CD14-positive monocyte (primary cell): ENCODE data around the gene SMCO4. TPM values are rescaled to one million over a fixed set of nuclear protein-coding genes. Genes with fewer than 3 reads are reported as not detected.

ENCODE experiments used
- DNase-seq, 3 donors: peaks; one replicate each; pipeline ENCODE4 v3.0.0-alpha.2; 2011 to 2022
- H2AFZ ChIP-seq: 2 replicates; pipeline ENCODE4 v1.6.0; 2012; ENCODE audit warnings: mild to moderate bottlenecking, low read depth, low read length, inconsistent platforms; ENCODE audit not compliant: insufficient read depth, poor library complexity, severe bottlenecking
- H3K27ac ChIP-seq, 2 donors: 1 replicate in 1 of 2; 2 replicates in 1 of 2; pipeline ENCODE4 v1.5.1; 2012 to 2013; ENCODE audit warnings: low read length in 2 of 2, control low read depth in 1 of 2, inconsistent platforms in 1 of 2, low read depth in 1 of 2, mild to moderate bottlenecking in 1 of 2
- H3K27me3 ChIP-seq, 2 donors: one replicate each; pipeline versions ENCODE4 v1.6.0 to v1.6.1; 2011 to 2013; ENCODE audit warnings: low read length in 2 of 2; ENCODE audit not compliant: control insufficient read depth in 2 of 2, insufficient read depth in 2 of 2
- H3K36me3 ChIP-seq, 2 donors: replicated peaks in 1 of 2; 1 replicate in 1 of 2; 2 replicates in 1 of 2; pipeline versions ENCODE4 v1.5.1 to v1.6.1; 2012 to 2013; ENCODE audit warnings: low read length in 2 of 2, control low read depth in 1 of 2, inconsistent platforms in 1 of 2, mild to moderate bottlenecking in 1 of 2; ENCODE audit not compliant: insufficient read depth in 2 of 2, control insufficient read depth in 1 of 2
- H3K4me1 ChIP-seq, 2 donors: 1 replicate in 1 of 2; 2 replicates in 1 of 2; pipeline versions ENCODE4 v1.5.1 to v1.6.1; 2012 to 2013; ENCODE audit warnings: low read length in 2 of 2, control low read depth in 1 of 2, inconsistent platforms in 1 of 2, mild to moderate bottlenecking in 1 of 2, moderate library complexity in 1 of 2; ENCODE audit not compliant: insufficient read depth in 2 of 2, control insufficient read depth in 1 of 2
- H3K4me2 ChIP-seq: replicated peaks from 2 replicates; pipeline ENCODE3; 2012; ENCODE audit warnings: low read length, moderate library complexity, mild to moderate bottlenecking; ENCODE audit not compliant: poor library complexity, severe bottlenecking; ENCODE audit errors: extremely low read depth
- H3K4me3 ChIP-seq, 3 experiments: fragments of 200-600 bp in 1 of 3; sonication (generic) in 1 of 3; replicated peaks in 1 of 3; 1 replicate in 2 of 3; 2 replicates in 1 of 3; pipeline ENCODE4 v1.5.1; 2011 to 2013; ENCODE audit warnings: low read length in 3 of 3, mild to moderate bottlenecking in 3 of 3, control low read depth in 2 of 3, low read depth in 2 of 3, inconsistent platforms in 1 of 3, moderate library complexity in 1 of 3
- H3K79me2 ChIP-seq: 2 replicates; pipeline ENCODE4 v1.6.0; 2012; ENCODE audit warnings: mild to moderate bottlenecking, control low read depth, inconsistent platforms, low read length, moderate library complexity; ENCODE audit not compliant: insufficient read depth
- H3K9ac ChIP-seq: 2 replicates; pipeline ENCODE4 v1.6.0; 2017; ENCODE audit warnings: low read length, mild to moderate bottlenecking; ENCODE audit not compliant: insufficient read depth, poor library complexity, severe bottlenecking
- H3K9me3 ChIP-seq, 2 donors: replicated peaks in 1 of 2; 1 replicate in 1 of 2; 2 replicates in 1 of 2; pipeline versions ENCODE4 v1.5.1 to v1.6.1; 2012 to 2013; ENCODE audit warnings: low read length in 2 of 2, control low read depth in 1 of 2; ENCODE audit not compliant: control insufficient read depth in 1 of 2, insufficient read depth in 1 of 2
- H4K20me1 ChIP-seq: 2 replicates; pipeline ENCODE4 v1.6.0; 2012; ENCODE audit warnings: mild to moderate bottlenecking, low read length, control low read depth, moderate library complexity; ENCODE audit not compliant: insufficient read depth
- H3K27ac Mint-ChIP-seq, 7 donors: one replicate each; pipeline ENCODE4 v1.8.0; 2020; ENCODE audit warnings: mild to moderate bottlenecking in 7 of 7, mixed read lengths in 7 of 7, moderate library complexity in 6 of 7, inconsistent platforms in 2 of 7
- H3K27me3 Mint-ChIP-seq, 3 donors: one replicate each; pipeline ENCODE4 v1.8.0; 2021 to 2022; ENCODE audit warnings: low read depth in 3 of 3, mild to moderate bottlenecking in 3 of 3, mixed read lengths in 3 of 3, moderate library complexity in 3 of 3, inconsistent platforms in 1 of 3
- H3K36me3 Mint-ChIP-seq, 2 donors: one replicate each; pipeline ENCODE4 v1.8.0; 2020; ENCODE audit warnings: mixed read lengths in 2 of 2, inconsistent platforms in 1 of 2, mild to moderate bottlenecking in 1 of 2
- H3K4me1 Mint-ChIP-seq: one replicate; pipeline ENCODE4 v1.8.0; 2020; ENCODE audit warnings: mild to moderate bottlenecking, mixed read lengths
- H3K4me3 Mint-ChIP-seq, 2 donors: one replicate each; pipeline ENCODE4 v1.8.0; 2020; ENCODE audit warnings: mild to moderate bottlenecking in 2 of 2, mixed read lengths in 2 of 2, moderate library complexity in 1 of 2
- H3K9me3 Mint-ChIP-seq, 7 donors: one replicate each; pipeline ENCODE4 v1.8.0; 2020 to 2022; ENCODE audit warnings: mixed read lengths in 7 of 7, mild to moderate bottlenecking in 6 of 7, moderate library complexity in 6 of 7, inconsistent platforms in 2 of 7
- WGBS: methylation state at CpG from one replicate; pipeline ENCODE4 v1.1.5; 2013; ENCODE audit warnings: missing lambda C conversion rate; ENCODE audit not compliant: insufficient coverage; 5-methylcytosine and 5-hydroxymethylcytosine counted together
- intact Hi-C, 2 donors: fragments of 100-400 bp; cut with micrococcal nuclease; formaldehyde crosslinking; loops; one replicate each; pipeline versions ENCODE4 v1.15.0 to v1.15.1; 2023
- polyA plus RNA-seq, 3 donors: library from polyadenylated mRNA; depleted of rRNA in 1 of 3; unstranded in 2 of 3; stranded (reverse) in 1 of 3; fragments of 300-500 nt in 2 of 3; fragments of >200 nt in 1 of 3; fragmentation: Illumina TruSeq in 2 of 3; gene quantifications; 1 replicate in 2 of 3; 2 replicates in 1 of 3; pipeline ENCODE4 v1.2.3, GENCODE V29; 2012 to 2021
- TF ChIP-seq, protein P1 (sequence below): fragments of 200-600 bp; IDR thresholded peaks from one replicate; pipeline ENCODE4 v1.8.0; 2022; ENCODE audit warnings: antibody characterized with exemption, mild to moderate bottlenecking

SMCO4 gene
- polyA plus RNA-seq, 3 donors, result 110 to 242 (median 169) TPM

DNA sequence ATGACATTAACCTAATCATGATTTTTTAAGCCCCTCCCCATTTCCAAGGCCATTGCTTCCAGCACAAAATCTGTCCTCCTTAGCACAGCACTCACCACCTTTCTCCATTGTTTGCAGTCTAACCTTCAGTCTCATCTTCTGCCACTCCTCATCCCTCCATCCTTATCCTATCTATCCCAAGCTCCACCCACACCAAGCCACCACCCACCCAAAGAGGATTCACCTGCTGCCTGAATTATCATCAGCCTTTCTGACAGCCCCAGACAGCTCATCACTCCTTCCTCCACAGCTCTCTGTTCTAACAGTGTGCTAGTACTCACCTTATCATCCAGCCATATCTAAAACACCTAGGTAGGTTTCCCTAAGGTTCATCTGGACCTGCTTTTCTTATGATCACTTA is 20.7 kb upstream of the SMCO4 start:
- H3K9me3 Mint-ChIP-seq, result no peaks in the 10 kb centered on the region
- Histone ChIP-seq H3K9me3 (no peaks in the 10 kb centered on the region), H3K36me3 (no peaks in the 10 kb centered on the region), H3K9ac (no peak overlapping the region), H3K4me1 (no peaks in the 10 kb centered on the region), H3K4me2 (no peak overlapping the region), H3K4me3 (no peak overlapping the region), H3K27ac (no peak overlapping the region), H3K79me2 (no peaks in the 10 kb centered on the region), H2AFZ (no peak overlapping the region), H4K20me1 (no peaks in the 10 kb centered on the region), H3K27me3 (no peaks in the 10 kb centered on the region)
- H3K27ac Mint-ChIP-seq, result no peak overlapping the region
- H3K27me3 Mint-ChIP-seq, result peaks cover 2 to 4% (median 3%) of the 10 kb centered on the region in 3 donors
- no peak for DNase-seq
- H3K4me1 Mint-ChIP-seq, result no peaks in the 10 kb centered on the region
- no peak overlapping the region for H3K4me3 Mint-ChIP-seq
- intact Hi-C loops, result no loop called here
- TF ChIP-seq, protein P1, sequence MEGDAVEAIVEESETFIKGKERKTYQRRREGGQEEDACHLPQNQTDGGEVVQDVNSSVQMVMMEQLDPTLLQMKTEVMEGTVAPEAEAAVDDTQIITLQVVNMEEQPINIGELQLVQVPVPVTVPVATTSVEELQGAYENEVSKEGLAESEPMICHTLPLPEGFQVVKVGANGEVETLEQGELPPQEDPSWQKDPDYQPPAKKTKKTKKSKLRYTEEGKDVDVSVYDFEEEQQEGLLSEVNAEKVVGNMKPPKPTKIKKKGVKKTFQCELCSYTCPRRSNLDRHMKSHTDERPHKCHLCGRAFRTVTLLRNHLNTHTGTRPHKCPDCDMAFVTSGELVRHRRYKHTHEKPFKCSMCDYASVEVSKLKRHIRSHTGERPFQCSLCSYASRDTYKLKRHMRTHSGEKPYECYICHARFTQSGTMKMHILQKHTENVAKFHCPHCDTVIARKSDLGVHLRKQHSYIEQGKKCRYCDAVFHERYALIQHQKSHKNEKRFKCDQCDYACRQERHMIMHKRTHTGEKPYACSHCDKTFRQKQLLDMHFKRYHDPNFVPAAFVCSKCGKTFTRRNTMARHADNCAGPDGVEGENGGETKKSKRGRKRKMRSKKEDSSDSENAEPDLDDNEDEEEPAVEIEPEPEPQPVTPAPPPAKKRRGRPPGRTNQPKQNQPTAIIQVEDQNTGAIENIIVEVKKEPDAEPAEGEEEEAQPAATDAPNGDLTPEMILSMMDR, result no peak
- no peaks in the 10 kb centered on the region for H3K36me3 Mint-ChIP-seq

DNA sequence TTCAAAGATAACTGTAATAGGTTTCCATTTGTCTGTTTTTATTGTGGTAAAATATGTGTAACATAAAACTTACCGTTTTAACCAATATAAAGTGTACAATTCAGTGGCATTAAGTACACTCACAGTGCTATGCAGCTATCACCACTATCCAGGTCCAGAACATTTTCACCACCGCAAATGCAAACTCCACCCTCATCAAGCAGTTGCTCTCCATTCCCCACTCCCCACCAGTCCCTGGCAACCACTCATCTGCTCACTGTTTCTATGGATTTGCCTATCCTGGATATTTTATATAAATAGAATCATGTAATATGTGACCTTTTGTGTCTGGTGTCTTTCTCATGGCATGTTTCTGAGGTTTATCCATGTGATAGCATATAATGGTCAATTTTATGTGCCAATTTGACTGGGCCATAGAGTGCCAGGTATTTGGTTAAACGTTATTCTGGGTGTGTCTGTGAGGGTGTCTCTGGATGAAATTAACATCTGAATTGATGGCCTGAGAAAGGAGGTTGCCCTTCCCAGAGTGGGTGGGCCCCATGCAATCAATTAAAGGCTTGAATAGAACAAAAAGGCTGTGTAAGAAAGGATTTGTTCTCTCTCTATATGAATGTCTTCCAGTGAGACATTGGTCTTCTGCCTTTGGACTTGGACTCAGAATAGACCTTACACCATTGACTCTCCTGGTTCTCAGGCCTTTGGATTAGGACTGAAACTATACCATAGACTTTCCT is 17.2 kb upstream of the SMCO4 start:
- no peaks in the 10 kb centered on the region for H4K20me1 ChIP-seq
- no peak overlapping the region for H2AFZ ChIP-seq
- Mint-ChIP-seq H3K4me1 (no peaks in the 10 kb centered on the region), H3K36me3 (no peaks in the 10 kb centered on the region), H3K9me3 (no peaks in the 10 kb centered on the region), H3K4me3 (no peak overlapping the region), H3K27ac (no peak overlapping the region), H3K27me3 (peaks cover 4 to 6% (median 5%) of the 10 kb centered on the region in 3 donors)
- WGBS, result 70% methylated on average over 1 of the region's 3 CpGs
- no peak overlapping the region for H3K4me3 ChIP-seq
- H3K9ac ChIP-seq, result no peak overlapping the region
- H3K4me2 ChIP-seq, result no peak overlapping the region
- no peaks in the 10 kb centered on the region for H3K79me2 ChIP-seq
- no peak for DNase-seq
- H3K9me3 ChIP-seq, result no peaks in the 10 kb centered on the region
- peaks cover 0 to 5% of the 10 kb centered on the region in 2 donors for H3K27me3 ChIP-seq
- intact Hi-C loops, result no loop called here
- no peaks in the 10 kb centered on the region for H3K4me1 ChIP-seq
- H3K27ac ChIP-seq, result no peak overlapping the region
- no peaks in the 10 kb centered on the region for H3K36me3 ChIP-seq
- TF ChIP-seq, protein P1, result no peak
